Daoy (cell line): ENCODE results near the gene RFPL4A. TPM values are rescaled to one million over a fixed set of nuclear protein-coding genes. Genes with fewer than 3 reads are reported as not detected.
"Not testable (repeated sequence)": the region's sequence is repeated elsewhere in the genome, so short reads cannot be mapped to it uniquely, and the experiment has no call there.

Source experiments
- DNase-seq: peaks from one replicate; pipeline ENCODE4 v3.0.0-alpha.2; 2015; ENCODE audit warnings: low read depth
- total RNA-seq: library from RNA; depleted of rRNA; stranded (reverse); fragments of >200 nt; shearing (Covaris generic); gene quantifications from 2 replicates; pipeline ENCODE4 v1.2.3, GENCODE V29; 2014; rRNA removed

The RFPL4A gene
- total RNA-seq = 64.2 and 89.1 TPM in 2 replicates

GRCh38 chr19:55758797-55759196 lies at the start of gene RFPL4A:
TSS of gene RFPL4A (plus strand) at chr19:55759097. CDS start at chr19:55761801, 2,704 bp downstream.
- not testable (repeated sequence) for DNase-seq

GRCh38 chr19:55711719-55712118 lies 47.2 kb upstream of the RFPL4A start:
- no peak for DNase-seq

GRCh38 chr19:55712804-55713631 lies 45.9 kb upstream of the RFPL4A start:
- DNase-seq = no peak

- DNase-seq = no peak
These were observed 42.4 kb upstream of the RFPL4A start for GRCh38 chr19:55716531-55716930.

GRCh38 chr19:55717251-55717650 lies 41.6 kb upstream of the RFPL4A start:
- no peak for DNase-seq

GRCh38 chr19:55717879-55718711 lies 40.8 kb upstream of the RFPL4A start:
- DNase-seq = not testable (repeated sequence)

GRCh38 chr19:55720214-55720746 lies 38.6 kb upstream of the RFPL4A start:
- DNase-seq = no peak

GRCh38 chr19:55720801-55721200 lies 38.1 kb upstream of the RFPL4A start:
- no peak for DNase-seq

- DNase-seq = no peak
These were observed 35.4 kb upstream of the RFPL4A start for GRCh38 chr19:55723491-55723890.

GRCh38 chr19:55730378-55730777 lies 28.5 kb upstream of the RFPL4A start:
- not testable (repeated sequence) for DNase-seq

GRCh38 chr19:55738302-55738701 lies 20.6 kb upstream of the RFPL4A start, which contains the start of gene NLRP9:
TSS of gene NLRP9 (minus strand) at chr19:55738402. CDS start at chr19:55738374, 28 bp downstream.
- no peak for DNase-seq

GRCh38 chr19:55750715-55751114 lies 8.2 kb upstream of the RFPL4A start:
- DNase-seq = no peak

- no peak for DNase-seq
These were observed 5.5 kb upstream of the RFPL4A start for GRCh38 chr19:55753401-55753800.

- DNase-seq = not testable (repeated sequence)
These were observed 2.1 kb upstream of the RFPL4A start for GRCh38 chr19:55756808-55757207.

- peak; percentile 43 for DNase-seq
These were observed 7.6 kb downstream of the RFPL4A start for GRCh38 chr19:55766466-55766865.

GRCh38 chr19:55768818-55769217 lies 9.9 kb downstream of the RFPL4A start, which contains the start of gene RFPL4AL1:
TSS of gene RFPL4AL1 (plus strand) at chr19:55769118. CDS start at chr19:55771805, 2,687 bp downstream.
- DNase-seq = peak; percentile 64

- not testable (repeated sequence) for DNase-seq
These were observed 10.7 kb downstream of the RFPL4A start for GRCh38 chr19:55769632-55770031.

GRCh38 chr19:55777528-55777927 lies 18.6 kb downstream of the RFPL4A start:
- peak; percentile 71 for DNase-seq

GRCh38 chr19:55778331-55778730 lies 19.4 kb downstream of the RFPL4A start:
- peak; percentile 64 for DNase-seq

GRCh38 chr19:55781112-55781511 lies 22.2 kb downstream of the RFPL4A start:
- DNase-seq = no peak

- DNase-seq = no peak
These were observed 36.1 kb downstream of the RFPL4A start for GRCh38 chr19:55795021-55795420.

GRCh38 chr19:55801416-55801815 lies 42.5 kb downstream of the RFPL4A start:
- DNase-seq = no peak
